Body of pancreas (tissue), 4 donors: Measurements from ENCODE around the gene THUMPD1.
"Not testable (repeated sequence)": the region's sequence is repeated elsewhere in the genome, so short reads cannot be mapped to it uniquely, and the experiment has no call there.

Experiments used
- CTCF ChIP-seq, 7 experiments: fragments of 450-650 bp in 4 of 7; fragments of 200-600 bp in 3 of 7; sonication (generic) in 3 of 7; IDR thresholded peaks; one replicate each; pipeline ENCODE4 v1.5.1; 2016 to 2019; ENCODE audit warnings: antibody characterized with exemption in 7 of 7
- POLR2A ChIP-seq, 3 donors: fragments of 450-650 bp; IDR thresholded peaks; one replicate each; pipeline ENCODE4 v1.6.1; 2016; ENCODE audit warnings: antibody characterized with exemption in 3 of 3, mild to moderate bottlenecking in 2 of 3

- not testable (repeated sequence) for TF ChIP-seq POLR2A, CTCF (IDR thresholded peaks at IDR 0.05)
Observed at GRCh38 chr16:20701692-20702091, 39.9 kb downstream of the THUMPD1 start.
